ENCODE data around the gene RTKN2. TPM values are rescaled to one million over a fixed set of nuclear protein-coding genes. Genes with fewer than 3 reads are reported as not detected.

Gene RTKN2
- total and polyA plus RNA-seq, 9 of the 15 experiments (the other 6 are each of a cell fraction or from before 2014, with no cell fraction given): 0.03 to 0.11 (median 0.05) TPM; not detected in 2

- H3K4me2 ChIP-seq (ENCODE audit: insufficient read depth, low read length): no peak overlapping the region
- no peak for DNase-seq (ENCODE audit: extremely low read depth in 1 of 4, low spot score in 3 of 4)
- peak; percentile 44 for FAIRE-seq
- no peaks in the 10 kb centered on the region for H3K9me3 ChIP-seq (replicated peaks; ENCODE audit: control insufficient read depth, insufficient read depth, low read depth, low read length)
- no peak overlapping the region for H3K4me3 ChIP-seq
- no peaks in the 10 kb centered on the region for H3K27me3 ChIP-seq (ENCODE audit: control insufficient read depth in 2 of 2, insufficient read depth in 2 of 2, low read length in 2 of 2)
- 0% methylated on average over 2 of the region's 2 CpGs for WGBS (ENCODE audit: insufficient coverage, low coverage, missing lambda C conversion rate)
- H3K79me2 ChIP-seq (ENCODE audit: control insufficient read depth, insufficient read depth, low read length): no peaks in the 10 kb centered on the region
- intact Hi-C loops (cut with micrococcal nuclease): no loop called here
- CTCF ChIA-PET (ENCODE audit: low intra/inter-chr PET ratio): no interaction called here
- H3K9ac ChIP-seq (ENCODE audit: insufficient read depth in 1 of 2, low read depth in 2 of 2, low read length in 2 of 2): no peak overlapping the region
- no peaks in the 10 kb centered on the region for H3K9me1 ChIP-seq (ENCODE audit: control insufficient read depth, insufficient read depth, low read length)
- POLR2A ChIA-PET: no interaction called here
- ATAC-seq: no peak
- TF ChIP-seq, protein P1, sequence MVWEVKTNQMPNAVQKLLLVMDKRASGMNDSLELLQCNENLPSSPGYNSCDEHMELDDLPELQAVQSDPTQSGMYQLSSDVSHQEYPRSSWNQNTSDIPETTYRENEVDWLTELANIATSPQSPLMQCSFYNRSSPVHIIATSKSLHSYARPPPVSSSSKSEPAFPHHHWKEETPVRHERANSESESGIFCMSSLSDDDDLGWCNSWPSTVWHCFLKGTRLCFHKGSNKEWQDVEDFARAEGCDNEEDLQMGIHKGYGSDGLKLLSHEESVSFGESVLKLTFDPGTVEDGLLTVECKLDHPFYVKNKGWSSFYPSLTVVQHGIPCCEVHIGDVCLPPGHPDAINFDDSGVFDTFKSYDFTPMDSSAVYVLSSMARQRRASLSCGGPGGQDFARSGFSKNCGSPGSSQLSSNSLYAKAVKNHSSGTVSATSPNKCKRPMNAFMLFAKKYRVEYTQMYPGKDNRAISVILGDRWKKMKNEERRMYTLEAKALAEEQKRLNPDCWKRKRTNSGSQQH (CRISPR knock-in tag; IDR thresholded peaks at IDR 0.05): no peak
- no peak for TF ChIP-seq BMI1 (IDR thresholded peaks at IDR 0.05; ENCODE audit: low read length)
- TF ChIP-seq STAT5A (IDR thresholded peaks at IDR 0.05; ENCODE audit: borderline replicate concordance, low read length): no peak
- no peak for TF ChIP-seq TAF9B (IDR thresholded peaks at IDR 0.05; ENCODE audit: partially characterized antibody)
- no peak for TF ChIP-seq ELK3 (CRISPR knock-in tag; IDR thresholded peaks at IDR 0.05)
- no peak overlapping the region for H3K27ac ChIP-seq (ENCODE audit: extremely low read depth, low read depth, low read length)
- in situ Hi-C loops (cut with MboI): no loop called here
- H3K4me1 ChIP-seq (replicated peaks in 1 of 2; ENCODE audit: control insufficient read depth in 2 of 2, insufficient read depth in 2 of 2, low read length in 2 of 2): no peaks in the 10 kb centered on the region
- BruUV-seq (replicated peaks): no TSS peak
- H3K36me3 ChIP-seq (ENCODE audit: control insufficient read depth, insufficient read depth, low read length): no peaks in the 10 kb centered on the region
- H4K20me1 ChIP-seq (replicated peaks; ENCODE audit: control insufficient read depth, insufficient read depth, low read length): no peaks in the 10 kb centered on the region
- no peak overlapping the region for H2AFZ ChIP-seq (ENCODE audit: low read depth, low read length)
Measured at GRCh38 chr10:62205750-62206399, 62.8 kb downstream of the RTKN2 start.

Measured in K562 (cell line).